H1 (cell line): Measurements from ENCODE around the gene ELOVL6. TPM values are rescaled to one million over a fixed set of nuclear protein-coding genes. Genes with fewer than 3 reads are reported as not detected.

Source experiments
- CTCF ChIA-PET: fragments of 300-600 bp; sonication (Branson Sonifier 250); formaldehyde crosslinking; loops from one replicate; lab custom pipeline; 2021; ENCODE audit not compliant: partially characterized antibody; lab: Charles Lee
- POLR2A ChIA-PET: fragments of 300-600 bp; sonication (Branson Sonifier 250); formaldehyde crosslinking; loops from one replicate; lab custom pipeline; 2021; ENCODE audit warnings: inconsistent platforms; ENCODE audit not compliant: partially characterized antibody; lab: Charles Lee
- DNase-seq, 2 experiments: peaks; one replicate each; pipeline versions ENCODE4 v3.0.0 to v3.0.0-alpha.2; 2010 to 2022; ENCODE audit warnings: low spot score in 2 of 2, low read depth in 1 of 2, mixed read lengths in 1 of 2
- FAIRE-seq: peaks from 2 replicates; lab custom pipeline; 2011; peaks lifted over from hg19 to GRCh38; lab: Jason Lieb, UNC
- H2AFZ ChIP-seq: 2 replicates; pipeline ENCODE4 v1.8.1; 2012; ENCODE audit warnings: low read length, inconsistent platforms
- H2AK5ac ChIP-seq: 2 replicates; pipeline ENCODE4 v1.6.1; 2013; ENCODE audit warnings: low read depth, low read length
- H2BK120ac ChIP-seq: replicated peaks from 2 replicates; pipeline ENCODE3; 2013; ENCODE audit warnings: low read depth, low read length, inconsistent platforms
- H2BK12ac ChIP-seq: 2 replicates; pipeline ENCODE4 v1.6.1; 2013; ENCODE audit warnings: low read depth, low read length
- H2BK15ac ChIP-seq: 2 replicates; pipeline ENCODE4 v1.6.1; 2013; ENCODE audit warnings: low read length
- H2BK20ac ChIP-seq: 2 replicates; pipeline ENCODE4 v1.6.1; 2013; ENCODE audit warnings: low read length
- H2BK5ac ChIP-seq: 2 replicates; pipeline ENCODE4 v1.6.1; 2013; ENCODE audit warnings: low read depth, low read length
- H3K14ac ChIP-seq: 2 replicates; pipeline ENCODE4 v1.6.1; 2013; ENCODE audit warnings: inconsistent platforms; ENCODE audit not compliant: insufficient read length
- H3K18ac ChIP-seq: 2 replicates; pipeline ENCODE4 v1.6.1; 2013; ENCODE audit warnings: low read length; ENCODE audit errors: extremely low read depth
- H3K23ac ChIP-seq: 2 replicates; pipeline ENCODE4 v1.6.1; 2013; ENCODE audit warnings: inconsistent platforms; ENCODE audit not compliant: insufficient read length
- H3K23me2 ChIP-seq: 2 replicates; pipeline ENCODE4 v1.6.1; 2013; ENCODE audit warnings: low read depth, low read length
- H3K27ac ChIP-seq: 2 replicates; pipeline ENCODE4 v1.6.1; 2011; ENCODE audit warnings: low read depth, low read length, inconsistent platforms
- H3K27me3 ChIP-seq, 4 experiments: replicated peaks in 1 of 4; 1 replicate in 1 of 4; 2 replicates in 3 of 4; pipeline versions ENCODE4 v1.6.1 to v1.8.1; 2011 to 2013; ENCODE audit warnings: low read length in 3 of 4, mild to moderate bottlenecking in 3 of 4, inconsistent platforms in 2 of 4, mixed read lengths in 2 of 4, moderate library complexity in 1 of 4; ENCODE audit not compliant: control insufficient read depth in 3 of 4, insufficient read depth in 3 of 4; ENCODE audit errors: extremely low read depth in 1 of 4
- H3K36me3 ChIP-seq, 4 experiments: 2 replicates each; pipeline versions ENCODE4 v1.6.1 to v1.8.1; 2011 to 2013; ENCODE audit warnings: mild to moderate bottlenecking in 4 of 4, low read length in 3 of 4, moderate library complexity in 2 of 4, control low read depth in 1 of 4, inconsistent platforms in 1 of 4; ENCODE audit not compliant: insufficient read depth in 4 of 4, control insufficient read depth in 2 of 4
- H3K4ac ChIP-seq: replicated peaks from 2 replicates; pipeline ENCODE3; 2013; ENCODE audit warnings: low read length, low read depth, mixed read lengths, inconsistent platforms; ENCODE audit not compliant: insufficient read length
- H3K4me1 ChIP-seq, 4 experiments: replicated peaks in 1 of 4; 1 replicate in 1 of 4; 2 replicates in 3 of 4; pipeline versions ENCODE4 v1.6.1 to v1.8.1; 2011 to 2013; ENCODE audit warnings: low read length in 3 of 4, inconsistent platforms in 2 of 4, mixed read lengths in 1 of 4; ENCODE audit not compliant: insufficient read depth in 4 of 4, control insufficient read depth in 3 of 4
- H3K4me2 ChIP-seq, 2 experiments: 2 replicates each; pipeline versions ENCODE4 v1.6.1 to v1.8.1; 2011 to 2013; ENCODE audit warnings: low read depth in 2 of 2, low read length in 2 of 2, control low read depth in 1 of 2, inconsistent platforms in 1 of 2, mild to moderate bottlenecking in 1 of 2; ENCODE audit not compliant: insufficient read depth in 1 of 2
- H3K4me3 ChIP-seq, 4 experiments: fragments of 200-600, 300-600 bp in 1 of 4; sonication (generic), shearing (Covaris generic), sonication (Bioruptor Twin) in 1 of 4; 2 replicates each; pipeline versions ENCODE4 v1.5.1 to v1.8.1; 2011 to 2016; ENCODE audit warnings: low read length in 4 of 4, low read depth in 3 of 4, control low read depth in 2 of 4, inconsistent platforms in 2 of 4, mild to moderate bottlenecking in 2 of 4, mixed read lengths in 1 of 4, moderate library complexity in 1 of 4; ENCODE audit not compliant: insufficient read depth in 2 of 4; ENCODE audit errors: extremely low read depth in 1 of 4
- H3K56ac ChIP-seq: replicated peaks from 2 replicates; pipeline ENCODE3; 2013; ENCODE audit warnings: low read depth, mild to moderate bottlenecking, mixed read lengths, low read length, inconsistent platforms; ENCODE audit not compliant: insufficient read length
- H3K79me1 ChIP-seq: 2 replicates; pipeline ENCODE4 v1.6.1; 2013; ENCODE audit warnings: low read depth, low read length, control low read depth
- H3K79me2 ChIP-seq, 2 experiments: 2 replicates each; pipeline versions ENCODE4 v1.6.1 to v1.8.1; 2012 to 2013; ENCODE audit warnings: low read length in 2 of 2, mild to moderate bottlenecking in 2 of 2, inconsistent platforms in 1 of 2; ENCODE audit not compliant: insufficient read depth in 2 of 2, control insufficient read depth in 1 of 2
- H3K9ac ChIP-seq, 4 experiments: replicated peaks in 1 of 4; 1 replicate in 1 of 4; 2 replicates in 3 of 4; pipeline versions ENCODE4 v1.6.1 to v1.8.1; 2011 to 2013; ENCODE audit warnings: low read depth in 3 of 4, low read length in 3 of 4, control low read depth in 2 of 4, mild to moderate bottlenecking in 2 of 4, moderate library complexity in 2 of 4, inconsistent platforms in 1 of 4; ENCODE audit errors: extremely low read depth in 1 of 4
- H3K9me3 ChIP-seq, 2 experiments: 2 replicates each; pipeline versions ENCODE4 v1.6.1 to v1.8.1; 2012 to 2013; ENCODE audit warnings: mild to moderate bottlenecking in 2 of 2, moderate library complexity in 2 of 2, control low read depth in 1 of 2, inconsistent platforms in 1 of 2, low read depth in 1 of 2, low read length in 1 of 2, mixed read lengths in 1 of 2; ENCODE audit not compliant: insufficient read depth in 2 of 2
- H4K20me1 ChIP-seq, 2 experiments: replicated peaks in 1 of 2; 2 replicates each; pipeline versions ENCODE3 to v1.8.1; 2011 to 2013; ENCODE audit warnings: inconsistent platforms in 2 of 2, low read length in 2 of 2, mild to moderate bottlenecking in 1 of 2; ENCODE audit not compliant: insufficient read depth in 2 of 2, control insufficient read depth in 1 of 2
- H4K5ac ChIP-seq: 2 replicates; pipeline ENCODE4 v1.6.1; 2013; ENCODE audit warnings: low read length, low read depth, mixed read lengths, inconsistent platforms; ENCODE audit not compliant: insufficient read length
- H4K8ac ChIP-seq: 2 replicates; pipeline ENCODE4 v1.8.0; 2013; ENCODE audit warnings: mild to moderate bottlenecking, moderate library complexity, low read length, inconsistent platforms; ENCODE audit not compliant: insufficient read depth; ENCODE audit errors: extremely low read depth
- H4K91ac ChIP-seq: replicated peaks from 2 replicates; pipeline ENCODE3; 2013; ENCODE audit warnings: low read length, mixed read lengths, inconsistent platforms; ENCODE audit not compliant: insufficient read length
- EZH2 ChIP-seq: fragments of 200-600 bp; sonication (generic); IDR thresholded peaks from 2 replicates; pipeline ENCODE4 v1.7.1; 2012; ENCODE audit warnings: low read depth, mild to moderate bottlenecking, moderate library complexity, low read length, inconsistent platforms; ENCODE audit not compliant: severe bottlenecking
- HDAC2 ChIP-seq, 2 experiments: fragments of 300-600 bp in 1 of 2; sonication (generic) in 1 of 2; IDR thresholded peaks; 2 replicates each; pipeline ENCODE4 v1.6.1; 2011 to 2012; ENCODE audit warnings: low read depth in 2 of 2, low read length in 2 of 2, mild to moderate bottlenecking in 2 of 2, moderate library complexity in 2 of 2, borderline replicate concordance in 1 of 2, inconsistent platforms in 1 of 2
- HDAC6 ChIP-seq: IDR thresholded peaks from one replicate; pipeline ENCODE4 v1.7.1; 2012; ENCODE audit warnings: low read depth, mild to moderate bottlenecking, inconsistent platforms, low read length, moderate library complexity
- NRF1 ChIP-seq: IDR thresholded peaks from 2 replicates; pipeline ENCODE4 v1.6.1; 2011; ENCODE audit warnings: mild to moderate bottlenecking, low read depth, low read length, improper control_type of control experiment
- PHF8 ChIP-seq: fragments of 200-600 bp; sonication (generic); conservative IDR thresholded peaks from 2 replicates; pipeline ENCODE4 v1.7.1; 2012; ENCODE audit warnings: low read depth, mild to moderate bottlenecking, inconsistent platforms, low read length, moderate library complexity
- RNF2 ChIP-seq: fragments of 200-900, 300-1000 bp; sonication (generic); IDR thresholded peaks from 2 replicates; pipeline ENCODE4 v1.7.1; 2016; ENCODE audit warnings: borderline replicate concordance, low read depth, mild to moderate bottlenecking, antibody characterized with exemption, low read length; ENCODE audit not compliant: poor library complexity, severe bottlenecking; ENCODE audit errors: missing control alignments
- RXRA ChIP-seq: IDR thresholded peaks from 2 replicates; pipeline ENCODE4 v1.6.1; 2011; ENCODE audit warnings: low read depth, mild to moderate bottlenecking, low read length, moderate library complexity; ENCODE audit not compliant: insufficient read depth
- SP4 ChIP-seq: IDR thresholded peaks from 2 replicates; pipeline ENCODE4 v1.6.1; 2012; ENCODE audit warnings: low read length, inconsistent platforms
- TBP ChIP-seq: IDR thresholded peaks from 2 replicates; pipeline ENCODE4 v1.6.1; 2011; ENCODE audit warnings: low read depth, low read length, improper control_type of control experiment
- WGBS, 2 experiments: shearing (Covaris generic) in 1 of 2; methylation state at CpG; one replicate each; pipeline versions ENCODE4 v1.1.6 to v1.1.7; 2013 to 2015; ENCODE audit warnings: low lambda C conversion rate in 2 of 2, mixed read lengths in 2 of 2, inconsistent platforms in 1 of 2, low coverage in 1 of 2, missing lambda C conversion rate in 1 of 2; ENCODE audit not compliant: insufficient replicate concordance in 2 of 2, insufficient coverage in 1 of 2, insufficient read length in 1 of 2; ENCODE audit errors: extremely low coverage in 1 of 2, missing lambda C conversion rate in 1 of 2; 5-methylcytosine and 5-hydroxymethylcytosine counted together
- polyA plus RNA-seq, 7 experiments: library from polyadenylated mRNA; depleted of rRNA in 3 of 7; stranded (reverse) in 5 of 7; unstranded in 2 of 7; fragments of >200 nt in 5 of 7; fragments of 200-250 nt in 2 of 7; gene quantifications; 1 replicate in 5 of 7; 2 replicates in 1 of 7; 4 replicates in 1 of 7; pipeline versions ENCODE4 v1.2.1 to v1.2.3, GENCODE V29; 2011 to 2013; ENCODE audit warnings: missing spikeins in 2 of 7, mixed read lengths in 2 of 7
- total RNA-seq: library from RNA; stranded (reverse); fragmentation: NEBNext Ultra II Directional; extraction: Animal tissue kit (Norgen Biotek cat#: 25700); gene quantifications from 2 replicates; pipeline ENCODE4 v1.2.1, GENCODE V29; 2021
- TF ChIP-seq, protein P1 (sequence below): IDR thresholded peaks from 2 replicates; pipeline ENCODE4 v1.6.1; 2012; ENCODE audit warnings: inconsistent platforms

Gene ELOVL6
- total and polyA plus RNA-seq, 2 of the 8 experiments (the other 6 are each of a cell fraction or from before 2014, with no cell fraction given): 27.8 to 86.6 TPM

GRCh38 chr4:110184140-110184790 lies 14.2 kb downstream of the ELOVL6 start:
- Histone ChIP-seq H4K20me1 (peaks cover 2 to 4% of the 10 kb centered on the region in 2 experiments), H2BK5ac (no peak overlapping the region), H3K27ac (no peak overlapping the region), H3K9ac (peak overlapping the region in 1 of 4 experiments; percentile 19; a peak in 1 of 7 replicates), H2BK20ac (no peak overlapping the region), H3K4me2 (peak overlapping the region in 1 of 2 experiments; percentile 42; a peak in 3 of 4 replicates), H2AFZ (no peak overlapping the region), H3K4ac (no peak overlapping the region), H4K91ac (no peak overlapping the region), H3K36me3 (peaks cover 0 to 26% (median 0%) of the 10 kb centered on the region in 4 experiments; a peak in 2 of 8 replicates), H4K8ac (no peak overlapping the region), H3K27me3 (no peaks in the 10 kb centered on the region), H3K14ac (no peak overlapping the region), H3K4me3 (peak overlapping the region in 1 of 4 experiments; percentile 7; a peak in 1 of 8 replicates), H3K79me1 (no peaks in the 10 kb centered on the region; the same call in 1 of the 2 replicates), H3K79me2 (peaks cover 4 to 76% of the 10 kb centered on the region in 2 experiments; a peak in 3 of 4 replicates), H3K23ac (no peak overlapping the region), H2AK5ac (no peak overlapping the region), H3K9me3 (no peaks in the 10 kb centered on the region), H3K18ac (no peak overlapping the region), H4K5ac (no peak overlapping the region), H2BK120ac (no peak overlapping the region), H3K56ac (no peak overlapping the region), H2BK15ac (no peak overlapping the region), H3K4me1 (peaks cover 4 to 12% (median 6%) of the 10 kb centered on the region in 4 experiments; a peak in 5 of 7 replicates), H3K23me2 (no peaks in the 10 kb centered on the region), H2BK12ac (no peak overlapping the region)
- CTCF ChIA-PET: interaction anchor here (1.1 to 3.0 kb wide), 7 partner anchors 13 to 160 kb away, joined by 3 to 14 read pairs (median 4); no protein-coding TSS in a partner anchor
- peak in 1 of 2 experiments; percentile 39 for DNase-seq
- WGBS, 2 experiments: 42% methylated on average over 4 of the region's 4 CpGs; no CpG with 5 or more reads in 1 of the 2 experiments
- peak; percentile 95 for FAIRE-seq
- POLR2A ChIA-PET: interaction anchor here (0.8 to 2.9 kb wide), 4 partner anchors 9 to 17 kb away, joined by 3 to 25 read pairs (median 10); partner anchors contain the start of gene ELOVL6
- no peak for TF ChIP-seq SP4
- no peak for TF ChIP-seq TBP
- no peak for TF ChIP-seq EZH2
- 0 out of 4 replicates have a peak, but pooled peaks of 1 of the 2 experiments have one; percentile 35 for TF ChIP-seq HDAC2 (IDR thresholded peaks at IDR 0.05; ENCODE audit: borderline replicate concordance in 1 of 2, low read depth in 2 of 2, low read length in 2 of 2)
- TF ChIP-seq PHF8: no peak
- no peak for TF ChIP-seq HDAC6
- no peak for TF ChIP-seq NRF1
- no peak for TF ChIP-seq RNF2
- TF ChIP-seq, protein P1, sequence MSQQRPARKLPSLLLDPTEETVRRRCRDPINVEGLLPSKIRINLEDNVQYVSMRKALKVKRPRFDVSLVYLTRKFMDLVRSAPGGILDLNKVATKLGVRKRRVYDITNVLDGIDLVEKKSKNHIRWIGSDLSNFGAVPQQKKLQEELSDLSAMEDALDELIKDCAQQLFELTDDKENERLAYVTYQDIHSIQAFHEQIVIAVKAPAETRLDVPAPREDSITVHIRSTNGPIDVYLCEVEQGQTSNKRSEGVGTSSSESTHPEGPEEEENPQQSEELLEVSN: no peak
- no peak for TF ChIP-seq RXRA
